Measurements from ENCODE around the gene ESPN.
"Not testable (repeated sequence)": the region's sequence is repeated elsewhere in the genome, so short reads cannot be mapped to it uniquely, and the experiment has no call there.

The ESPN gene

GRCh38 chr1:6419397-6419803 lies 5.2 kb upstream of the ESPN start:
- H3K4me1 Mint-ChIP-seq, result peaks cover 13% of the 10 kb centered on the region
- no peaks in the 10 kb centered on the region for H3K9me3 Mint-ChIP-seq
- H3K36me3 Mint-ChIP-seq, result no peaks in the 10 kb centered on the region
- ATAC-seq, result no peak
- H3K27me3 Mint-ChIP-seq, result peaks cover 90% of the 10 kb centered on the region
- H3K27ac Mint-ChIP-seq, result no peak overlapping the region
- no peak overlapping the region for H3K4me3 Mint-ChIP-seq

- ATAC-seq, result no peak
- Mint-ChIP-seq H3K27me3 (peaks cover 87% of the 10 kb centered on the region), H3K4me3 (peak within 1 kb of the TSS; percentile 44), H3K27ac (no peak within 1 kb of the TSS), H3K36me3 (no peaks in the 10 kb centered on the region), H3K4me1 (peaks cover 11% of the 10 kb centered on the region), H3K9me3 (no peaks in the 10 kb centered on the region)
Observed at GRCh38 chr1:6419804-6420453, 4.6 kb upstream of the ESPN start, which contains the start of gene HES2. HES2 (minus strand) TSS chr1:6419919; CDS start chr1:6419820, 99 bp downstream.

DNA sequence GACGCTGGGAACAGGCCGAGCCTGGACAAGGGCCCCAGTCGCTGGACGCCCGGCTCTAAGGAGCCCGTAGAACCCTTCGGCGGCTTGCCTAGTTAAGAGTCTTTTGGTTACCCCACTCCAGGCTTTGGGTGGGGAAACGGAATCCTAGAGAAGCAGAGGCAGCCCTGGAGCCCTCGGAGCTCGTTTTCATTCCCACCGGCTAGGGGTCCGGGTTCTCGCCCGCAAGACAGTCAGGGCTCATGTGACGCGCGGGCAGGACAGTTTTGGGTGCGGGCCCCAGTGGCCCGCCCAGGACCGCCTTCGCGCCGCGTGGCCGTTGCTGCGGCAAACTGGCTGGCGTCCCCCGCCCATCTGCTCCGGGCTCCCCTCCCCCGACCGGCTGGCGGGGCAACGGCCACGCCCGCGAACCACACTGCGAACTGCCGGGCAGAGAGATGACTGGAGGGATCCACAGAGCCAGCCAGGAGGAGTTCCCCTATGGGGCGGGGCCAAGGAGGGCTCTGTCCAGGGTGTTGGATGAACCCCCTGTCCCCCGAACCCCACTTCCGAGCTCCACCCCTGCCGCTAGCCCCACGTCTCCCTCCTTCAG lies 4.0 kb upstream of the ESPN start:
- H3K27ac Mint-ChIP-seq, result no peak overlapping the region
- H3K9me3 Mint-ChIP-seq, result no peaks in the 10 kb centered on the region
- peaks cover 86% of the 10 kb centered on the region for H3K27me3 Mint-ChIP-seq
- no peaks in the 10 kb centered on the region for H3K36me3 Mint-ChIP-seq
- peaks cover 11% of the 10 kb centered on the region for H3K4me1 Mint-ChIP-seq
- no peak overlapping the region for H3K4me3 Mint-ChIP-seq
- no peak for ATAC-seq

DNA sequence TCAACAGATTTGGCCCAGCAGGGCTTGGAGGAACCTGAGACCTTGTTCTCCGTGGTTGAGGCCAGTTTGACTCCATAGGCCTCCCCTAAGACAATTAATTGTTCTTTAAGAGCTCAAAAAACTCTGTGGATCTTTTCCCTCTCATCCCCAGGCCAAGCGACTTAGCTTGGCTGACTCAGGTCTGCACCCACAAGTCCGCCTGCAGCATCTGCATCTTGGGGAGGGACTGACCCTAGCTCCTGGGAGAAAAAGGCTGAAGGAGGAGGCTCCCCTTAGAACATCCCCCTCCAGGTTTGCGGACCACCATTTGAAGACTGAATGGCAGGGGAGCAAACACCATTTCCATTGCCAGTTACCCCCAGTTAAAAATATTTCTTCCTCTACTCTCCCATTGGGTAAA lies 3.3 kb upstream of the ESPN start:
- peaks cover 11% of the 10 kb centered on the region for H3K4me1 Mint-ChIP-seq
- H3K27ac Mint-ChIP-seq, result no peak overlapping the region
- H3K27me3 Mint-ChIP-seq, result peaks cover 85% of the 10 kb centered on the region

DNA sequence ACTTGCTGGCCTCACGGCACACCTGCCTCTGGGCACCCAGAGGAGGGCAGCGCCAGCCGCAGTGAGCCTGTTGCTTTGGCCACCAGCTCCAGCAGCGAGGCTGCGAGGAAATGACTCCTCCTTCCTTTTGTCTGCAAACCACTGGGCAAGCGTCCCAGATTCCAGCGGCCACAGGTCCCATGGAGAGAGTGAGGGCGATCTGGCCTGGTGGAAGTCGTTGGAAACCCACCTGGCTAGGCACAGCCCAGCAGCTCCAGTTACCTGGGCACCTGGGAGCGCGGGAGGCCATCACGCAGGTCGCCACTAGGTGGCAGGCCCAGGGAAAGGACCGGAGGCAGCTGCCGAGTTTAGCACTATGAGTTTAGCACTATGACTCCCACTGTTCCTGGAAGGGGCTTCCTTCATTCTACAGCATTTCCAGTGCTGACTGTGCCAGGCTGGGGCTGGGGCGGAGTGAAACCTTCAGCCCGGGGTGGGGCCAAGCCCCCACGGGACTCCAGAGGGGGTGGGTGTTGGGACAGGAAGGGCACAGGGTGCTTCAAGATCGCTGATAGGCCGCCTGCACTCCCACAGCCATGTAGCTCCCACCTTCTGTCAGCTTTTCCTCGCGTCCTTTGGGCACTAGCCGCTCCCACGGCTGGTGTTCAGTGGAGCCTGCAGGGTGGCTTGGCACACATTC lies 1.1 kb upstream of the ESPN start:
- Mint-ChIP-seq H3K27me3 (peaks cover 84% of the 10 kb centered on the region), H3K4me1 (peaks cover 11% of the 10 kb centered on the region), H3K27ac (no peak overlapping the region), H3K36me3 (no peaks in the 10 kb centered on the region), H3K9me3 (no peaks in the 10 kb centered on the region), H3K4me3 (no peak overlapping the region)
- ATAC-seq, result peak; percentile 64

More for the DNA sequence above, 3.3 kb upstream of the ESPN start:
- Mint-ChIP-seq H3K4me3 (no peak overlapping the region), H3K36me3 (no peaks in the 10 kb centered on the region), H3K9me3 (no peaks in the 10 kb centered on the region)
- no peak for ATAC-seq

GRCh38 chr1:6424000-6424565 lies 493 bp upstream of the ESPN start:
- Mint-ChIP-seq H3K9me3 (no peaks in the 10 kb centered on the region), H3K4me1 (peaks cover 11% of the 10 kb centered on the region), H3K36me3 (no peaks in the 10 kb centered on the region), H3K27ac (no peak overlapping the region), H3K4me3 (peak overlapping the region; percentile 34), H3K27me3 (peaks cover 89% of the 10 kb centered on the region)
- no peak for ATAC-seq

DNA sequence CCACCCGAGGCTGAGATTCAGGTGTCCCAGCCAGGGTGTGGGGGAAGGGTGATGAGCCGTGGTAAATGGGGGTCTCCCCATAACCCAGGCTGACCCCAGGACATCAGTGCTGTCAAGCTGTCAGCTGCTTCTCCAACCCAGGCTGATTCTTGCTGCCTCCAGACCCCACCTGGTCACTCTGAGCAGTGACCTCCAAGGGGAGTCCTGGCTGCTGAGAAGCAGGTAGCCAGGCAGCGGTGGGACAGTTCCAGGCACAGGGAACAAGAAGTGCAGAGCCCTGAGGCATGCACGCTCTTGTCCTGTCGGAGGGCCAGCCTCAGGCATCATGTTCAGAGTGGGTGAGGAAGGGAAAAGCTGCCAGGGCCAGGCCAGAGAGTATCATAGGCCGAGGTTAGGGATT lies 1.1 kb downstream of the ESPN start:
- H3K4me3 Mint-ChIP-seq, result no peak overlapping the region
- peaks cover 92% of the 10 kb centered on the region for H3K27me3 Mint-ChIP-seq
- no peak for ATAC-seq
- H3K4me1 Mint-ChIP-seq, result peaks cover 11% of the 10 kb centered on the region
- no peaks in the 10 kb centered on the region for H3K36me3 Mint-ChIP-seq
- H3K27ac Mint-ChIP-seq, result no peak overlapping the region
- H3K9me3 Mint-ChIP-seq, result no peaks in the 10 kb centered on the region

DNA sequence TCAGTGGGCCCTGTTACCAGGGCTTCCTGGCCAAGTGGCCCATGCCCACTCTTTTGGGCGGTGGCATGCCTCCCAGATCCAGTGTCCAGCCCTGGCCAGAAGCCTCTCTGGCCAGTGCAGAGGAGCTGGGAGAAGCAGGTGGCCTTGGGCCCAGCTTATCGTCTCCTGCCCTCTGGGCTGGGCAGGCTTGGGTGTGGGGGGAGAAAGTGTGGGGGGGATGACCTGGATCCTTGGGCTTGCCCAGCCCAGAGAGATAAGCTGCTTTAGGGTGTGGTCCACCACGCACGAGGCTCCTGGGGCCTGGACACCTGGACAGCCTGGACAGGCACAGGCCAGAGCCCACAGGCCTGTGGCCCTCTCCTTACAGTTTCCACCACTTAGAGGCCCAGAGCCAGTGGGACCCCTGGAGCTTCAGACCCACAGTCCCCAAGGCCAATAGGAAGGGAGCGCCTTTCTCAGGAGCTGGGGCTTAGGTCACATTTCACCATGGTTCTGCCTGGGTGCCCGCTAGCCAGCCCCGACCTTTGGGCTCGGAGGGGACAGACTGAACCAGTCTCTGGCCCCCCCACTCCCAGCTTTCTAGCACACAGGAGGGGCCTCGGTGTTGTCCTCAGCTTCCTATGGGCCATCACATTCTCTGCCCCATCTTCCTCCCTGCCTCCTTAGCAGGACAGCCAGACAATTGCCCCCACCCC lies 1.8 kb downstream of the ESPN start:
- Mint-ChIP-seq H3K27me3 (peaks cover 92% of the 10 kb centered on the region), H3K36me3 (no peaks in the 10 kb centered on the region), H3K9me3 (no peaks in the 10 kb centered on the region), H3K4me1 (peaks cover 11% of the 10 kb centered on the region), H3K27ac (no peak overlapping the region), H3K4me3 (no peak overlapping the region)
- ATAC-seq, result no peak

DNA sequence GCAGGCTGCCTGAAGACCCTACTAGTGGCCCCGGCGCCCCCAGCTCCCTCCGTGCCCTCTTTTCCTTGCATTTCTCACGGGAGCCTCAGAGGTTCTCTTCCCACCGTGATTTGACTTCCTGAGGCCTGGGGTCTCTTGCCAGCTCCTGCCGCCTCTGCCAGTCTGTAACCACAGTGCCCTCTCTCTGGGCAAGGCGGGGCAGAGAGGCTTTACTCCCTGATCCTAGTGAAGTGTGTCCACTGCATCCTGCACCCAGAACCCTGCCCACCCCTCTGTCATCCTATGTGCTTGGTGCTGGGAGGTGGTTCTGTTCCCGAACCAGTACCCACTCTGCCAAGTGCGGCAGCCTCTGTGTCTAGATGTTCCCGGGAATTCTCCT lies 2.4 kb downstream of the ESPN start:
- no peaks in the 10 kb centered on the region for H3K9me3 Mint-ChIP-seq

GRCh38 chr1:6427441-6428390 lies 3.1 kb downstream of the ESPN start:
- Mint-ChIP-seq H3K27ac (no peak overlapping the region), H3K4me3 (no peak overlapping the region), H3K4me1 (peaks cover 11% of the 10 kb centered on the region), H3K9me3 (no peaks in the 10 kb centered on the region), H3K36me3 (no peaks in the 10 kb centered on the region), H3K27me3 (peaks cover 87% of the 10 kb centered on the region)
- no peak for ATAC-seq

More for the DNA sequence above, 2.4 kb downstream of the ESPN start:
- peaks cover 11% of the 10 kb centered on the region for H3K4me1 Mint-ChIP-seq
- ATAC-seq, result no peak
- H3K36me3 Mint-ChIP-seq, result no peaks in the 10 kb centered on the region
- H3K27ac Mint-ChIP-seq, result no peak overlapping the region
- peaks cover 88% of the 10 kb centered on the region for H3K27me3 Mint-ChIP-seq
- H3K4me3 Mint-ChIP-seq, result no peak overlapping the region

DNA sequence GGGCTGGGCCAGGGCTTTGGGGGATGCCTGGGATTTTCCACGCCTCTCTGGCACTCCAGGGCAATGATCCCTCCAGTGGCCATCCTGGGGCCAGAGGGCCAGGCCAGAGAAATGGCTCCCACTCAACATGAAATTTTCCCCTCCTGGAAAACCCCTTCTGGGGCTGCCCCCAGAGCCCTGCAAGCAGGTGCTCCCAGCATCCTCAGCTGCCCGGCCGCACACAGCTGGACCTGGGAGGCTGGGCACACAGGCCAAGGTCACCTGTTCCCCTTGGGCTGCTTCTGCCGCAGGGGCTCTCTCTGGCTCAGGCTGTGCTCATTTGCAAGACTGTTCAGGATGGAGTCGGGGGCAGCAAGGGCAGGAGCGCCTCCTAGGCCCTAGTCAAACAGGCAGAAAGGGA lies 3.9 kb downstream of the ESPN start:
- H3K4me3 Mint-ChIP-seq, ATAC-seq, H3K9me3 Mint-ChIP-seq, H3K27ac Mint-ChIP-seq, H3K36me3 Mint-ChIP-seq: not testable (repeated sequence)
- Mint-ChIP-seq H3K4me1 (peaks cover 11% of the 10 kb centered on the region), H3K27me3 (peaks cover 87% of the 10 kb centered on the region)

DNA sequence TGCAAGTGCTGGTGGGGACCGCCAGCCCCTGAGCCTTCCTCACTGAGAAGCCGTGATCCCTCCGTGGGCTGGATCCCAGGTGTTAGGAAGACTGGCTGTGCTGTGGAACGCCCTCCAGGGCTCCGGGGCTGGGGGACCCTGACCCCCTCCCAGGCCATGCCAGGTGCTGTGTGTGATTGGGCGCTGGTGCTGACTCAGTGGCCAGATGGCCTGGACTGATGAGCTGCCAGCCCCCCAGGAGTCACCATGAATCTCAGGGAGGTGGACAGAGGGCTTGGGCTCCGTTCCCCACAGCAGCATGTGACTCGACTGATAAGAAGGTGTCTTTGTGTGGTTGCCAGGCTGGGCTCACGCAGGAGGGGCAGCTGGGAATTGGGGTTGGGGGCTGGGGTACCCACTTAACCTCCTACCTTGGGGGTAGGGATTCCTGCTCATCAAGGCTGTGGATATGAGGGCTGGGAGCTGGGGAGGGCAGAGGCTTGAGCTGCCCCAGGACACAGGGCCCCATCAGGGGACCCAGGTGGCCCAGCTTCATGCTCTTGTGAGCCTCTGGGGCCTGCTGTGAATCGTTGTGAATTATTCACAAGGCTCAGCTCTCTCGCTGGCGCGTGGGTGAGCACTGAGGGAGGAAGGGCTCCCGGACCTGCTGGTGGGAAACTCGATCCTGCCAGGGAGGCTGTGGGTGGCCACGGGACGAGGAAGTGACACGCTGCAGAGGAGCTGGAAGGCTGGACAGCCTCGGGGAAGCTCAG lies 5.3 kb downstream of the ESPN start:
- not testable (repeated sequence) for ATAC-seq, H3K36me3 Mint-ChIP-seq, H3K27ac Mint-ChIP-seq, H3K4me1 Mint-ChIP-seq, H3K4me3 Mint-ChIP-seq, H3K9me3 Mint-ChIP-seq
- H3K27me3 Mint-ChIP-seq, result peaks cover 88% of the 10 kb centered on the region

GRCh38 chr1:6431645-6432579 lies 7.3 kb downstream of the ESPN start:
- ATAC-seq, result peak; percentile 2
- not testable (repeated sequence) for H3K36me3 Mint-ChIP-seq, H3K4me3 Mint-ChIP-seq, H3K9me3 Mint-ChIP-seq, H3K4me1 Mint-ChIP-seq, H3K27ac Mint-ChIP-seq
- peaks cover 87% of the 10 kb centered on the region for H3K27me3 Mint-ChIP-seq
